Osteoblast (primary cell): Measurements from ENCODE around the gene CFL1. TPM values are rescaled to one million over a fixed set of nuclear protein-coding genes. Genes with fewer than 3 reads are reported as not detected.
A peak's percentile ranks its signal among the peaks of the same experiment; 100 is the strongest.

ENCODE experiments used
- DNase-seq: peaks from one replicate; pipeline ENCODE4 v3.0.0; 2011; ENCODE audit warnings: low spot score, mixed read lengths; ENCODE audit not compliant: insufficient read length; ENCODE audit errors: missing footprints
- H2AFZ ChIP-seq: 2 replicates; pipeline ENCODE4 v1.6.0; 2011; ENCODE audit warnings: mild to moderate bottlenecking, low read length
- H3K27ac ChIP-seq: 2 replicates; pipeline ENCODE4 v1.5.1; 2011; ENCODE audit warnings: mild to moderate bottlenecking, low read depth, low read length, moderate library complexity
- H3K27me3 ChIP-seq: 2 replicates; pipeline ENCODE4 v1.6.0; 2012; ENCODE audit warnings: mild to moderate bottlenecking, control low read depth, inconsistent platforms, low read length, moderate library complexity; ENCODE audit not compliant: insufficient read depth
- H3K36me3 ChIP-seq: 2 replicates; pipeline ENCODE4 v1.5.1; 2011; ENCODE audit warnings: mild to moderate bottlenecking, low read length, control low read depth, moderate library complexity; ENCODE audit not compliant: insufficient read depth
- H3K4me1 ChIP-seq: 2 replicates; pipeline ENCODE4 v1.5.1; 2011; ENCODE audit warnings: mild to moderate bottlenecking, low read length, control low read depth, moderate library complexity; ENCODE audit not compliant: insufficient read depth
- H3K4me2 ChIP-seq: 2 replicates; pipeline ENCODE4 v1.6.0; 2011; ENCODE audit warnings: mild to moderate bottlenecking, low read length; ENCODE audit not compliant: insufficient read depth
- H3K4me3 ChIP-seq: fragments of 200-600 bp; sonication (generic); 3 replicates; pipeline ENCODE4 v1.5.1; 2012; ENCODE audit warnings: mild to moderate bottlenecking, low read length, inconsistent platforms; ENCODE audit not compliant: insufficient read depth
- H3K79me2 ChIP-seq: 2 replicates; pipeline ENCODE4 v1.6.0; 2012; ENCODE audit warnings: mild to moderate bottlenecking, low read length, control low read depth, inconsistent platforms; ENCODE audit not compliant: insufficient read depth
- H3K9me3 ChIP-seq: 2 replicates; pipeline ENCODE4 v1.5.1; 2011; ENCODE audit warnings: low read depth, low read length, control low read depth
- H4K20me1 ChIP-seq: 2 replicates; pipeline ENCODE4 v1.6.0; 2012; ENCODE audit warnings: mild to moderate bottlenecking, low read length, control low read depth; ENCODE audit not compliant: insufficient read depth
- CTCF ChIP-seq: IDR thresholded peaks from 2 replicates; pipeline ENCODE4 v1.5.1; 2011; ENCODE audit warnings: mild to moderate bottlenecking, low read depth, low read length, moderate library complexity; ENCODE audit errors: extremely low read depth
- total RNA-seq: library from RNA; depleted of rRNA; stranded (reverse); fragments of >200 nt; gene quantifications from 2 replicates; pipeline ENCODE4 v1.2.3, GENCODE V29; 2012

Gene CFL1
- total RNA-seq, 1 donor = 704 TPM

GRCh38 chr11:65817835-65818680 is 39.9 kb downstream of the CFL1 start:
- peak overlapping the region; percentile 47 for H3K27ac ChIP-seq

GRCh38 chr11:65817312-65817834 is 40.6 kb downstream of the CFL1 start:
- Histone ChIP-seq H3K4me2 (peak overlapping the region; percentile 84), H3K27me3 (peaks cover 7% of the 10 kb centered on the region), H3K4me1 (peaks cover 16% of the 10 kb centered on the region), H3K27ac (peak overlapping the region; percentile 47), H3K4me3 (peak overlapping the region; percentile 86), H3K79me2 (peaks cover 13% of the 10 kb centered on the region), H3K9me3 (no peaks in the 10 kb centered on the region), H2AFZ (peak overlapping the region; percentile 89), H3K36me3 (no peaks in the 10 kb centered on the region), H4K20me1 (no peaks in the 10 kb centered on the region)
- DNase-seq = no peak
- TF ChIP-seq CTCF = no peak

More at GRCh38 chr11:65817835-65818680, 39.9 kb downstream of the CFL1 start:
- peak overlapping the region; percentile 84 for H3K4me2 ChIP-seq
- peaks cover 16% of the 10 kb centered on the region for H3K4me1 ChIP-seq
- H3K4me3 ChIP-seq = peak overlapping the region; percentile 86
- H3K79me2 ChIP-seq = peaks cover 13% of the 10 kb centered on the region
- H2AFZ ChIP-seq = peak overlapping the region; percentile 89
- no peaks in the 10 kb centered on the region for H3K9me3 ChIP-seq
- peak; percentile 99 for DNase-seq
- H3K36me3 ChIP-seq = no peaks in the 10 kb centered on the region
- H4K20me1 ChIP-seq = no peaks in the 10 kb centered on the region
- peaks cover 11% of the 10 kb centered on the region for H3K27me3 ChIP-seq
- TF ChIP-seq CTCF = peak; percentile 86

GRCh38 chr11:65816696-65817095 is 41.3 kb downstream of the CFL1 start:
- peaks cover 16% of the 10 kb centered on the region for H3K4me1 ChIP-seq
- TF ChIP-seq CTCF = no peak

GRCh38 chr11:65814986-65815565 is 42.9 kb downstream of the CFL1 start:
- H2AFZ ChIP-seq = no peak overlapping the region
- DNase-seq = no peak
- no peaks in the 10 kb centered on the region for H4K20me1 ChIP-seq
- peak overlapping the region; percentile 39 for H3K4me2 ChIP-seq
- peaks cover 13% of the 10 kb centered on the region for H3K79me2 ChIP-seq
- no peak for TF ChIP-seq CTCF
- no peaks in the 10 kb centered on the region for H3K9me3 ChIP-seq
- no peaks in the 10 kb centered on the region for H3K36me3 ChIP-seq
- H3K27ac ChIP-seq = no peak overlapping the region
- peaks cover 16% of the 10 kb centered on the region for H3K4me1 ChIP-seq
- peaks cover 11% of the 10 kb centered on the region for H3K27me3 ChIP-seq
- no peak overlapping the region for H3K4me3 ChIP-seq

More at GRCh38 chr11:65816696-65817095, 41.3 kb downstream of the CFL1 start:
- H3K9me3 ChIP-seq = no peaks in the 10 kb centered on the region
- no peak for DNase-seq
- no peak overlapping the region for H3K27ac ChIP-seq
- peaks cover 13% of the 10 kb centered on the region for H3K27me3 ChIP-seq
- H3K36me3 ChIP-seq = no peaks in the 10 kb centered on the region
- no peak overlapping the region for H2AFZ ChIP-seq
- H3K4me2 ChIP-seq = no peak overlapping the region
- no peaks in the 10 kb centered on the region for H4K20me1 ChIP-seq
- H3K79me2 ChIP-seq = peaks cover 13% of the 10 kb centered on the region
- no peak overlapping the region for H3K4me3 ChIP-seq
